Measurements from ENCODE around the gene PRKCH. TPM values are rescaled to one million over a fixed set of nuclear protein-coding genes. Genes with fewer than 3 reads are reported as not detected.

PRKCH gene
- total RNA-seq, 1 donor from 2014 or later = 20.2 TPM

- intact Hi-C loops (cut with DNase I) = no loop called here
Measured at GRCh38 chr14:61599942-61600341, 278.6 kb downstream of the PRKCH start.

More at GRCh38 chr14:61599942-61600341, 278.6 kb downstream of the PRKCH start:
- TF ChIP-seq CTCF (IDR thresholded peaks at IDR 0.05) = no peak
- H3K9me3 ChIP-seq = no peaks in the 10 kb centered on the region
- no peaks in the 10 kb centered on the region for H3K27me3 ChIP-seq
- no peak overlapping the region for H3K27ac ChIP-seq
- DNase-seq (ENCODE audit: low spot score in 2 of 2) = no peak
- no peaks in the 10 kb centered on the region for H3K36me3 ChIP-seq
- H3K4me3 ChIP-seq = no peak overlapping the region
- peaks cover 0 to 2% of the 10 kb centered on the region in 2 donors for H3K4me1 ChIP-seq

Other genes with a start within 250 kb of the PRKCH start
- 21.5 TPM for gene TMEM30B, start 40.2 kb upstream of the PRKCH start, total RNA-seq

Data from ascending aorta (tissue), 2 donors.